Effector memory CD8-positive, alpha-beta T cell (primary cell): ENCODE data around the gene FNDC11.
"Not testable (repeated sequence)": the region's sequence is repeated elsewhere in the genome, so short reads cannot be mapped to it uniquely, and the experiment has no call there.

ENCODE experiments used
- ATAC-seq: fragments of 150-1000 bp; cut with Tn5 transposase; replicated peaks from 2 replicates; pipeline ENCODE4 v1.10.0; 2021; ENCODE audit warnings: mild to moderate bottlenecking, moderate library complexity
- DNase-seq, 3 experiments: peaks; one replicate each; pipeline ENCODE4 v3.0.0; 2021
- H3K27ac Mint-ChIP-seq, 2 donors: one replicate each; pipeline ENCODE4 v1.8.0; 2022; ENCODE audit warnings: mild to moderate bottlenecking in 2 of 2, mixed read lengths in 2 of 2, moderate library complexity in 2 of 2
- H3K27me3 Mint-ChIP-seq, 2 donors: one replicate each; pipeline ENCODE4 v1.8.0; 2022; ENCODE audit warnings: mixed read lengths in 2 of 2
- H3K36me3 Mint-ChIP-seq: one replicate; pipeline ENCODE4 v1.8.0; 2022; ENCODE audit warnings: mild to moderate bottlenecking, moderate library complexity, mixed read lengths; ENCODE audit not compliant: insufficient read depth
- H3K4me1 Mint-ChIP-seq, 2 donors: one replicate each; pipeline ENCODE4 v1.8.0; 2022; ENCODE audit warnings: low read depth in 2 of 2, mixed read lengths in 2 of 2
- H3K4me3 Mint-ChIP-seq, 2 donors: one replicate each; pipeline ENCODE4 v1.8.0; 2022; ENCODE audit warnings: mild to moderate bottlenecking in 2 of 2, mixed read lengths in 2 of 2, moderate library complexity in 2 of 2
- H3K9me3 Mint-ChIP-seq, 2 donors: one replicate each; pipeline ENCODE4 v1.8.0; 2022; ENCODE audit warnings: mixed read lengths in 2 of 2

FNDC11 gene

GRCh38 chr20:63565699-63566335, 11.9 kb downstream of the FNDC11 start:
- DNase-seq (no peak), ATAC-seq (no peak)
- no peaks in the 10 kb centered on the region for H3K9me3 Mint-ChIP-seq
- peaks cover 12 to 20% of the 10 kb centered on the region in 2 donors for H3K4me1 Mint-ChIP-seq
- no peaks in the 10 kb centered on the region for H3K27me3 Mint-ChIP-seq
- H3K36me3 Mint-ChIP-seq, result peaks cover 24% of the 10 kb centered on the region
- H3K27ac Mint-ChIP-seq, result no peak overlapping the region
- no peak overlapping the region for H3K4me3 Mint-ChIP-seq

- Mint-ChIP-seq H3K27ac (peak overlapping the region in 1 of 2 donors; percentile 84), H3K27me3 (no peaks in the 10 kb centered on the region), H3K4me3 (peak overlapping the region; percentile 78 to 86), H3K36me3 (peaks cover 24% of the 10 kb centered on the region), H3K9me3 (no peaks in the 10 kb centered on the region), H3K4me1 (peaks cover 12 to 20% of the 10 kb centered on the region in 2 donors)
- DNase-seq, result no peak
- ATAC-seq, result no peak
Observed at GRCh38 chr20:63566395-63567135, 12.6 kb downstream of the FNDC11 start.

- no peaks in the 10 kb centered on the region for H3K9me3 Mint-ChIP-seq
- ATAC-seq, result peak; percentile 43
Observed at GRCh38 chr20:63567136-63567385, 13.1 kb downstream of the FNDC11 start.

GRCh38 chr20:63567386-63568169, 13.6 kb downstream of the FNDC11 start:
- H3K9me3 Mint-ChIP-seq, result no peaks in the 10 kb centered on the region
- H3K36me3 Mint-ChIP-seq, result peaks cover 24% of the 10 kb centered on the region
- H3K27me3 Mint-ChIP-seq, result no peaks in the 10 kb centered on the region
- peaks cover 12 to 20% of the 10 kb centered on the region in 2 donors for H3K4me1 Mint-ChIP-seq
- ATAC-seq (peak; percentile 71), DNase-seq (peak; percentile 47 to 53 (median 49))
- H3K4me3 Mint-ChIP-seq, result peak overlapping the region; percentile 78 to 86
- H3K27ac Mint-ChIP-seq, result peak overlapping the region; percentile 52 to 84

More at GRCh38 chr20:63567136-63567385, 13.1 kb downstream of the FNDC11 start:
- H3K27ac Mint-ChIP-seq, result peak overlapping the region; percentile 52 to 84
- DNase-seq, result no peak
- peak overlapping the region; percentile 78 to 86 for H3K4me3 Mint-ChIP-seq
- H3K4me1 Mint-ChIP-seq, result peaks cover 12 to 20% of the 10 kb centered on the region in 2 donors
- peaks cover 24% of the 10 kb centered on the region for H3K36me3 Mint-ChIP-seq
- no peaks in the 10 kb centered on the region for H3K27me3 Mint-ChIP-seq

- no peaks in the 10 kb centered on the region for H3K9me3 Mint-ChIP-seq
- no peak for DNase-seq
- H3K27ac Mint-ChIP-seq, result peak overlapping the region; percentile 52 to 84
- H3K36me3 Mint-ChIP-seq, result peaks cover 24% of the 10 kb centered on the region
- H3K4me3 Mint-ChIP-seq, result peak overlapping the region; percentile 78 to 86
- peaks cover 12 to 20% of the 10 kb centered on the region in 2 donors for H3K4me1 Mint-ChIP-seq
- H3K27me3 Mint-ChIP-seq, result no peaks in the 10 kb centered on the region
- ATAC-seq, result peak; percentile 17
Observed at GRCh38 chr20:63568170-63568981, 14.4 kb downstream of the FNDC11 start.

- no peak for DNase-seq
- no peak for ATAC-seq
- no peaks in the 10 kb centered on the region for H3K27me3 Mint-ChIP-seq
- H3K4me3 Mint-ChIP-seq, result peak overlapping the region; percentile 78 to 86
- H3K4me1 Mint-ChIP-seq, result peaks cover 12 to 22% of the 10 kb centered on the region in 2 donors
- H3K36me3 Mint-ChIP-seq, result peaks cover 24% of the 10 kb centered on the region
- no peak overlapping the region for H3K27ac Mint-ChIP-seq
- no peaks in the 10 kb centered on the region for H3K9me3 Mint-ChIP-seq
Observed at GRCh38 chr20:63568986-63569949, 15.3 kb downstream of the FNDC11 start.

GRCh38 chr20:63570281-63571086, 16.5 kb downstream of the FNDC11 start:
- H3K9me3 Mint-ChIP-seq, result no peaks in the 10 kb centered on the region
- H3K36me3 Mint-ChIP-seq, result peaks cover 24% of the 10 kb centered on the region
- H3K27me3 Mint-ChIP-seq, result no peaks in the 10 kb centered on the region
- ATAC-seq (no peak), DNase-seq (no peak)
- peak overlapping the region in 1 of 2 donors; percentile 86 for H3K4me3 Mint-ChIP-seq
- H3K4me1 Mint-ChIP-seq, result peaks cover 12 to 22% of the 10 kb centered on the region in 2 donors
- no peak overlapping the region for H3K27ac Mint-ChIP-seq

GRCh38 chr20:63571087-63571478, 17.1 kb downstream of the FNDC11 start:
- H3K27ac Mint-ChIP-seq, ATAC-seq, H3K27me3 Mint-ChIP-seq, H3K9me3 Mint-ChIP-seq, DNase-seq, H3K4me3 Mint-ChIP-seq: not testable (repeated sequence)
- Mint-ChIP-seq H3K4me1 (peaks cover 12 to 22% of the 10 kb centered on the region in 2 donors), H3K36me3 (peaks cover 24% of the 10 kb centered on the region)

GRCh38 chr20:63572071-63572787, 18.3 kb downstream of the FNDC11 start:
- H3K27me3 Mint-ChIP-seq, result no peaks in the 10 kb centered on the region
- no peak for ATAC-seq

GRCh38 chr20:63572788-63573646, 19.1 kb downstream of the FNDC11 start:
- Mint-ChIP-seq H3K4me1 (peaks cover 8 to 15% of the 10 kb centered on the region in 2 donors), H3K4me3 (peak overlapping the region; percentile 81 to 82), H3K27me3 (no peaks in the 10 kb centered on the region), H3K9me3 (no peaks in the 10 kb centered on the region), H3K27ac (peak overlapping the region; percentile 83 to 89), H3K36me3 (peaks cover 10% of the 10 kb centered on the region)
- ATAC-seq (no peak), DNase-seq (no peak)

More at GRCh38 chr20:63572071-63572787, 18.3 kb downstream of the FNDC11 start:
- Mint-ChIP-seq H3K4me1 (peaks cover 12 to 22% of the 10 kb centered on the region in 2 donors), H3K9me3 (no peaks in the 10 kb centered on the region), H3K4me3 (peak overlapping the region in 1 of 2 donors; percentile 10), H3K27ac (no peak overlapping the region), H3K36me3 (peaks cover 18% of the 10 kb centered on the region)
- no peak for DNase-seq
